WTC11 (cell line): ENCODE measurements around the gene FASTKD1. TPM values are rescaled to one million over a fixed set of nuclear protein-coding genes. Genes with fewer than 3 reads are reported as not detected.

Experiments used
- ATAC-seq: fragments of 200-7000 bp; cut with Tn5 transposase; 2 replicates; pipeline ENCODE4 v1.10.0; 2021; ENCODE audit warnings: mild to moderate bottlenecking, moderate library complexity
- CTCF ChIA-PET: fragments of 300-600 bp; sonication (Branson Sonifier 250); formaldehyde crosslinking; loops from one replicate; lab custom pipeline; 2021; ENCODE audit warnings: antibody characterized with exemption; lab: Charles Lee
- POLR2A ChIA-PET: fragments of 350-600 bp; sonication (Branson Sonifier 250); formaldehyde crosslinking; loops from one replicate; lab custom pipeline; 2021; ENCODE audit warnings: antibody characterized with exemption; lab: Charles Lee
- DNase-seq: peaks from one replicate; pipeline ENCODE4 v3.0.0; 2021; ENCODE audit warnings: low spot score
- H3K27ac Mint-ChIP-seq: 2 replicates; pipeline ENCODE4 v1.8.0; 2021; ENCODE audit warnings: mixed read lengths
- H3K27me3 Mint-ChIP-seq: 2 replicates; pipeline ENCODE4 v1.8.0; 2021; ENCODE audit warnings: low read depth, mild to moderate bottlenecking, moderate library complexity, mixed read lengths
- H3K36me3 Mint-ChIP-seq: 2 replicates; pipeline ENCODE4 v1.8.0; 2021; ENCODE audit warnings: mixed read lengths
- H3K4me1 Mint-ChIP-seq: 2 replicates; pipeline ENCODE4 v1.8.0; 2022; ENCODE audit warnings: mixed read lengths
- H3K4me3 Mint-ChIP-seq: 2 replicates; pipeline ENCODE4 v1.8.0; 2021; ENCODE audit warnings: mild to moderate bottlenecking, moderate library complexity, mixed read lengths
- H3K9me3 Mint-ChIP-seq: 2 replicates; pipeline ENCODE4 v1.8.0; 2021; ENCODE audit warnings: mixed read lengths
- CREM ChIP-seq: sonication (generic); formaldehyde crosslinking; IDR thresholded peaks from 2 replicates; pipeline ENCODE4 v1.8.1; 2022; ENCODE audit warnings: mild to moderate bottlenecking, missing genetic modification reagents, moderate library complexity
- ELF4 ChIP-seq: sonication (generic); formaldehyde crosslinking; IDR thresholded peaks from 2 replicates; pipeline ENCODE4 v1.8.1; 2022; ENCODE audit warnings: low read depth, mild to moderate bottlenecking, moderate library complexity, missing genetic modification reagents
- GRHL2 ChIP-seq: fragments of 250-450 bp; sonication (Bioruptor Pico); IDR thresholded peaks from 2 replicates; pipeline ENCODE4 v1.8.0; 2022; ENCODE audit warnings: mild to moderate bottlenecking, moderate library complexity; ENCODE audit not compliant: insufficient replicate concordance, severe bottlenecking
- HMGA2 ChIP-seq: fragments of 250-450 bp; sonication (Bioruptor Pico); IDR thresholded peaks from 2 replicates; pipeline ENCODE4 v1.4.0; 2021; ENCODE audit warnings: mild to moderate bottlenecking, moderate library complexity
- NFE2L1 ChIP-seq: sonication (generic); formaldehyde crosslinking; IDR thresholded peaks from 2 replicates; pipeline ENCODE4 v1.8.1; 2023; ENCODE audit warnings: missing genetic modification reagents
- NR2C2 ChIP-seq: sonication (generic); formaldehyde crosslinking; IDR thresholded peaks from 2 replicates; pipeline ENCODE4 v1.8.0; 2022; ENCODE audit warnings: mild to moderate bottlenecking, missing genetic modification reagents
- SMAD4 ChIP-seq: sonication (generic); formaldehyde crosslinking; IDR thresholded peaks from 2 replicates; pipeline ENCODE4 v1.8.0; 2022; ENCODE audit warnings: mild to moderate bottlenecking, missing genetic modification reagents
- ZBTB21 ChIP-seq: sonication (generic); formaldehyde crosslinking; IDR thresholded peaks from 2 replicates; pipeline ENCODE4 v1.8.1; 2023; ENCODE audit warnings: mild to moderate bottlenecking, missing genetic modification reagents, borderline replicate concordance
- ZNF121 ChIP-seq: sonication (generic); formaldehyde crosslinking; IDR thresholded peaks from 2 replicates; pipeline ENCODE4 v1.8.0; 2023; ENCODE audit warnings: missing genetic modification reagents
- ZNF219 ChIP-seq: sonication (generic); formaldehyde crosslinking; IDR thresholded peaks from 2 replicates; pipeline ENCODE4 v1.8.0; 2023; ENCODE audit warnings: missing genetic modification reagents, mild to moderate bottlenecking, borderline replicate concordance
- ZNF416 ChIP-seq: fragments of 250-450 bp; sonication (Bioruptor Pico); IDR thresholded peaks from 2 replicates; pipeline ENCODE4 v1.9.0; 2021; ENCODE audit warnings: mild to moderate bottlenecking, inconsistent platforms
- total RNA-seq: library from RNA; stranded (reverse); gene quantifications from 3 replicates; pipeline ENCODE4 v1.2.3, GENCODE V29; 2021
- TF ChIP-seq, protein P1 (sequence below): sonication (generic); formaldehyde crosslinking; IDR thresholded peaks from 2 replicates; pipeline ENCODE4 v1.8.1; 2023; ENCODE audit warnings: mild to moderate bottlenecking, missing genetic modification reagents
- TF ChIP-seq, protein P2 (sequence below): sonication (generic); formaldehyde crosslinking; IDR thresholded peaks from 2 replicates; pipeline ENCODE4 v1.8.1; 2023; ENCODE audit warnings: mild to moderate bottlenecking, missing genetic modification reagents, moderate library complexity
- TF ChIP-seq, protein P3 (sequence below): fragments of 250-450 bp; sonication (Bioruptor Pico); IDR thresholded peaks from 2 replicates; pipeline ENCODE4 v1.9.0; 2021; ENCODE audit warnings: mild to moderate bottlenecking
- TF ChIP-seq, protein P4 (sequence below): sonication (generic); formaldehyde crosslinking; IDR thresholded peaks from 2 replicates; pipeline ENCODE4 v1.8.1; 2023; ENCODE audit warnings: mild to moderate bottlenecking, missing genetic modification reagents
- TF ChIP-seq, protein P5 (sequence below): sonication (generic); formaldehyde crosslinking; conservative IDR thresholded peaks from 2 replicates; pipeline ENCODE4 v1.8.1; 2022; ENCODE audit warnings: mild to moderate bottlenecking, missing genetic modification reagents
- TF ChIP-seq, protein P6 (sequence below): fragments of 200-600 bp; IDR thresholded peaks from 2 replicates; pipeline ENCODE4 v1.8.0; 2022; ENCODE audit warnings: antibody characterized with exemption
- TF ChIP-seq, protein P7 (sequence below): sonication (generic); formaldehyde crosslinking; IDR thresholded peaks from 2 replicates; pipeline ENCODE4 v1.8.1; 2022; ENCODE audit warnings: mild to moderate bottlenecking, missing genetic modification reagents, moderate library complexity, borderline replicate concordance
- TF ChIP-seq, protein P8 (sequence below): sonication (generic); formaldehyde crosslinking; IDR thresholded peaks from 2 replicates; pipeline ENCODE4 v1.8.1; 2022; ENCODE audit warnings: mild to moderate bottlenecking, moderate library complexity, missing genetic modification reagents

The FASTKD1 gene
- total RNA-seq, 1 experiment from 2014 or later: 69.7 TPM

DNA sequence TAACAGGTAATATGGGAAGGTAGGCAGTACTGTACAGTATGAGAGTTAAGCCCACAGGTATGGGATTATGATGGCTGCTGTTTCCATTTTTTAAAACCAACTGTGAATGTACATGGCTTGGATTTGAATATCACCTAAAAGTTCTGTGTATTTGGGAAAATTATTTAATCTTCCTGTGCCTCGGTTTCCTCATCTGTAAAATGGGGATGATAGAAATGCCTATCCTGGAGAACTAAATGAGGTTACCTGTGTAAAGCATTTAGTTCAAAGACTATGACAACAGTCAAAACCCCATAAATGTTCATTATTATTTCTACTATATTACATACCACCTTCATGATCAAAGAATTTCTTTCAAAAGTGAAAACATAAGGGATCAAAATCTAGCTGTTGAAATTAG, 60.6 kb downstream of the FASTKD1 start:
- Mint-ChIP-seq H3K4me1 (peaks cover 9% of the 10 kb centered on the region), H3K27me3 (peaks cover 6% of the 10 kb centered on the region; the same call in 1 of the 2 replicates), H3K36me3 (no peaks in the 10 kb centered on the region), H3K27ac (no peak overlapping the region), H3K4me3 (no peak overlapping the region), H3K9me3 (no peaks in the 10 kb centered on the region)
- ChIA-PET POLR2A (no interaction called here), CTCF (no interaction called here)
- DNase-seq (no peak), ATAC-seq (no peak)
- no peak for TF ChIP-seq SMAD4
- no peak for TF ChIP-seq ELF4
- no peak for TF ChIP-seq NR2C2 (CRISPR knock-in tag)
- TF ChIP-seq, protein P1, sequence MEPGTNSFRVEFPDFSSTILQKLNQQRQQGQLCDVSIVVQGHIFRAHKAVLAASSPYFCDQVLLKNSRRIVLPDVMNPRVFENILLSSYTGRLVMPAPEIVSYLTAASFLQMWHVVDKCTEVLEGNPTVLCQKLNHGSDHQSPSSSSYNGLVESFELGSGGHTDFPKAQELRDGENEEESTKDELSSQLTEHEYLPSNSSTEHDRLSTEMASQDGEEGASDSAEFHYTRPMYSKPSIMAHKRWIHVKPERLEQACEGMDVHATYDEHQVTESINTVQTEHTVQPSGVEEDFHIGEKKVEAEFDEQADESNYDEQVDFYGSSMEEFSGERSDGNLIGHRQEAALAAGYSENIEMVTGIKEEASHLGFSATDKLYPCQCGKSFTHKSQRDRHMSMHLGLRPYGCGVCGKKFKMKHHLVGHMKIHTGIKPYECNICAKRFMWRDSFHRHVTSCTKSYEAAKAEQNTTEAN: no peak
- TF ChIP-seq, protein P2, sequence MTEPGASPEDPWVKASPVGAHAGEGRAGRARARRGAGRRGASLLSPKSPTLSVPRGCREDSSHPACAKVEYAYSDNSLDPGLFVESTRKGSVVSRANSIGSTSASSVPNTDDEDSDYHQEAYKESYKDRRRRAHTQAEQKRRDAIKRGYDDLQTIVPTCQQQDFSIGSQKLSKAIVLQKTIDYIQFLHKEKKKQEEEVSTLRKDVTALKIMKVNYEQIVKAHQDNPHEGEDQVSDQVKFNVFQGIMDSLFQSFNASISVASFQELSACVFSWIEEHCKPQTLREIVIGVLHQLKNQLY (CRISPR knock-in tag): no peak
- TF ChIP-seq, protein P3, sequence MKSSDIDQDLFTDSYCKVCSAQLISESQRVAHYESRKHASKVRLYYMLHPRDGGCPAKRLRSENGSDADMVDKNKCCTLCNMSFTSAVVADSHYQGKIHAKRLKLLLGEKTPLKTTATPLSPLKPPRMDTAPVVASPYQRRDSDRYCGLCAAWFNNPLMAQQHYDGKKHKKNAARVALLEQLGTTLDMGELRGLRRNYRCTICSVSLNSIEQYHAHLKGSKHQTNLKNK (CRISPR knock-in tag): no peak
- TF ChIP-seq, protein P4, sequence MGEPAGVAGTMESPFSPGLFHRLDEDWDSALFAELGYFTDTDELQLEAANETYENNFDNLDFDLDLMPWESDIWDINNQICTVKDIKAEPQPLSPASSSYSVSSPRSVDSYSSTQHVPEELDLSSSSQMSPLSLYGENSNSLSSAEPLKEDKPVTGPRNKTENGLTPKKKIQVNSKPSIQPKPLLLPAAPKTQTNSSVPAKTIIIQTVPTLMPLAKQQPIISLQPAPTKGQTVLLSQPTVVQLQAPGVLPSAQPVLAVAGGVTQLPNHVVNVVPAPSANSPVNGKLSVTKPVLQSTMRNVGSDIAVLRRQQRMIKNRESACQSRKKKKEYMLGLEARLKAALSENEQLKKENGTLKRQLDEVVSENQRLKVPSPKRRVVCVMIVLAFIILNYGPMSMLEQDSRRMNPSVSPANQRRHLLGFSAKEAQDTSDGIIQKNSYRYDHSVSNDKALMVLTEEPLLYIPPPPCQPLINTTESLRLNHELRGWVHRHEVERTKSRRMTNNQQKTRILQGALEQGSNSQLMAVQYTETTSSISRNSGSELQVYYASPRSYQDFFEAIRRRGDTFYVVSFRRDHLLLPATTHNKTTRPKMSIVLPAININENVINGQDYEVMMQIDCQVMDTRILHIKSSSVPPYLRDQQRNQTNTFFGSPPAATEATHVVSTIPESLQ: no peak
- TF ChIP-seq, protein P5, sequence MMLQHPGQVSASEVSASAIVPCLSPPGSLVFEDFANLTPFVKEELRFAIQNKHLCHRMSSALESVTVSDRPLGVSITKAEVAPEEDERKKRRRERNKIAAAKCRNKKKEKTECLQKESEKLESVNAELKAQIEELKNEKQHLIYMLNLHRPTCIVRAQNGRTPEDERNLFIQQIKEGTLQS: no peak
- no peak for TF ChIP-seq ZNF219 (CRISPR knock-in tag)
- TF ChIP-seq, protein P6, sequence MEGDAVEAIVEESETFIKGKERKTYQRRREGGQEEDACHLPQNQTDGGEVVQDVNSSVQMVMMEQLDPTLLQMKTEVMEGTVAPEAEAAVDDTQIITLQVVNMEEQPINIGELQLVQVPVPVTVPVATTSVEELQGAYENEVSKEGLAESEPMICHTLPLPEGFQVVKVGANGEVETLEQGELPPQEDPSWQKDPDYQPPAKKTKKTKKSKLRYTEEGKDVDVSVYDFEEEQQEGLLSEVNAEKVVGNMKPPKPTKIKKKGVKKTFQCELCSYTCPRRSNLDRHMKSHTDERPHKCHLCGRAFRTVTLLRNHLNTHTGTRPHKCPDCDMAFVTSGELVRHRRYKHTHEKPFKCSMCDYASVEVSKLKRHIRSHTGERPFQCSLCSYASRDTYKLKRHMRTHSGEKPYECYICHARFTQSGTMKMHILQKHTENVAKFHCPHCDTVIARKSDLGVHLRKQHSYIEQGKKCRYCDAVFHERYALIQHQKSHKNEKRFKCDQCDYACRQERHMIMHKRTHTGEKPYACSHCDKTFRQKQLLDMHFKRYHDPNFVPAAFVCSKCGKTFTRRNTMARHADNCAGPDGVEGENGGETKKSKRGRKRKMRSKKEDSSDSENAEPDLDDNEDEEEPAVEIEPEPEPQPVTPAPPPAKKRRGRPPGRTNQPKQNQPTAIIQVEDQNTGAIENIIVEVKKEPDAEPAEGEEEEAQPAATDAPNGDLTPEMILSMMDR: no peak
- TF ChIP-seq ZNF416: no peak
- TF ChIP-seq GRHL2 (CRISPR knock-in tag): no peak
- no peak for TF ChIP-seq NFE2L1
- TF ChIP-seq HMGA2 (CRISPR knock-in tag): no peak
- no peak for TF ChIP-seq ZNF121
- TF ChIP-seq, protein P7, sequence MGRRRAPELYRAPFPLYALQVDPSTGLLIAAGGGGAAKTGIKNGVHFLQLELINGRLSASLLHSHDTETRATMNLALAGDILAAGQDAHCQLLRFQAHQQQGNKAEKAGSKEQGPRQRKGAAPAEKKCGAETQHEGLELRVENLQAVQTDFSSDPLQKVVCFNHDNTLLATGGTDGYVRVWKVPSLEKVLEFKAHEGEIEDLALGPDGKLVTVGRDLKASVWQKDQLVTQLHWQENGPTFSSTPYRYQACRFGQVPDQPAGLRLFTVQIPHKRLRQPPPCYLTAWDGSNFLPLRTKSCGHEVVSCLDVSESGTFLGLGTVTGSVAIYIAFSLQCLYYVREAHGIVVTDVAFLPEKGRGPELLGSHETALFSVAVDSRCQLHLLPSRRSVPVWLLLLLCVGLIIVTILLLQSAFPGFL (CRISPR knock-in tag): no peak
- TF ChIP-seq, protein P8, sequence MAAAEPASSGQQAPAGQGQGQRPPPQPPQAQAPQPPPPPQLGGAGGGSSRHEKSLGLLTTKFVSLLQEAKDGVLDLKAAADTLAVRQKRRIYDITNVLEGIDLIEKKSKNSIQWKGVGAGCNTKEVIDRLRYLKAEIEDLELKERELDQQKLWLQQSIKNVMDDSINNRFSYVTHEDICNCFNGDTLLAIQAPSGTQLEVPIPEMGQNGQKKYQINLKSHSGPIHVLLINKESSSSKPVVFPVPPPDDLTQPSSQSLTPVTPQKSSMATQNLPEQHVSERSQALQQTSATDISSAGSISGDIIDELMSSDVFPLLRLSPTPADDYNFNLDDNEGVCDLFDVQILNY: no peak
- TF ChIP-seq CREM (CRISPR knock-in tag): no peak
- no peak for TF ChIP-seq ZBTB21 (CRISPR knock-in tag)
